Liver (tissue), 3 donors: ENCODE measurements around the gene SPRR2G.

Experiments used
- EGR1 ChIP-seq, 2 donors: IDR thresholded peaks; 2 replicates each; pipeline ENCODE4 v1.6.1; 2016 to 2018; ENCODE audit warnings: antibody characterized with exemption in 2 of 2, low read depth in 2 of 2
- GABPA ChIP-seq, 2 donors: IDR thresholded peaks in 1 of 2; conservative IDR thresholded peaks in 1 of 2; 2 replicates each; pipeline ENCODE4 v1.6.1; 2016; ENCODE audit warnings: antibody characterized with exemption in 2 of 2, mild to moderate bottlenecking in 1 of 2, moderate library complexity in 1 of 2
- HNF4G ChIP-seq: IDR thresholded peaks from 2 replicates; pipeline ENCODE4 v1.6.1; 2016; ENCODE audit warnings: antibody characterized with exemption
- RAD21 ChIP-seq, 2 donors: IDR thresholded peaks; 2 replicates each; pipeline ENCODE4 v1.6.1; 2016; ENCODE audit warnings: antibody characterized with exemption in 2 of 2, mild to moderate bottlenecking in 2 of 2
- YY1 ChIP-seq: IDR thresholded peaks from 2 replicates; pipeline ENCODE4 v1.6.1; 2016; ENCODE audit warnings: antibody characterized with exemption, mild to moderate bottlenecking
- ZBTB33 ChIP-seq: IDR thresholded peaks from 2 replicates; pipeline ENCODE4 v1.6.1; 2016; ENCODE audit warnings: antibody characterized with exemption
- TF ChIP-seq, protein P1 (sequence below): fragments of 150-350 bp; IDR thresholded peaks from 2 replicates; pipeline ENCODE4 v1.5.1; 2017; ENCODE audit warnings: improper control_type of control experiment, low read depth, low read length; ENCODE audit not compliant: missing input control
- TF ChIP-seq, protein P2 (sequence below): IDR thresholded peaks from 2 replicates; pipeline ENCODE4 v1.6.1; 2016; ENCODE audit warnings: antibody characterized with exemption, mild to moderate bottlenecking
- TF ChIP-seq, protein P3 (sequence below): IDR thresholded peaks from 2 replicates; pipeline ENCODE4 v1.6.1; 2016; ENCODE audit warnings: antibody characterized with exemption
- donor health status: healthy.
- donor health status: healthy.

DNA sequence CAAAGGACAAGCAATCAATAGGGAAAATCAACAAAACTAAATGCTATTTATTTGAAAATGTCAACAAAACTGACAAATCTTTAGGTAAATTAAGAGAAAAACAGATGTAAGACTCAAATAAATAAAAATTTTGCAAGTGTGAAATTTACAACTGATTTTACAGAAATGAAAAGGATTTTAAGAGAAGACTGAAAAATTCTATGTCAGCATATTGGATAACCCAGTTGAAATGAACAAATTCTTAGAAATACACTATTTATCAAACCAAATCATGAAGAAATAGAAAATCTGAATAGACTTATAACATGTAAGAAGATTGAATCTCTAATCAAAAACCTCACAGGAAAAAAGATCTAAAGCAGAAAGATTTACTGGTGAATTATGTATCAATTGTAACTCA is 29.7 kb downstream of the SPRR2G start:
- no peak for TF ChIP-seq YY1
- TF ChIP-seq, protein P1, sequence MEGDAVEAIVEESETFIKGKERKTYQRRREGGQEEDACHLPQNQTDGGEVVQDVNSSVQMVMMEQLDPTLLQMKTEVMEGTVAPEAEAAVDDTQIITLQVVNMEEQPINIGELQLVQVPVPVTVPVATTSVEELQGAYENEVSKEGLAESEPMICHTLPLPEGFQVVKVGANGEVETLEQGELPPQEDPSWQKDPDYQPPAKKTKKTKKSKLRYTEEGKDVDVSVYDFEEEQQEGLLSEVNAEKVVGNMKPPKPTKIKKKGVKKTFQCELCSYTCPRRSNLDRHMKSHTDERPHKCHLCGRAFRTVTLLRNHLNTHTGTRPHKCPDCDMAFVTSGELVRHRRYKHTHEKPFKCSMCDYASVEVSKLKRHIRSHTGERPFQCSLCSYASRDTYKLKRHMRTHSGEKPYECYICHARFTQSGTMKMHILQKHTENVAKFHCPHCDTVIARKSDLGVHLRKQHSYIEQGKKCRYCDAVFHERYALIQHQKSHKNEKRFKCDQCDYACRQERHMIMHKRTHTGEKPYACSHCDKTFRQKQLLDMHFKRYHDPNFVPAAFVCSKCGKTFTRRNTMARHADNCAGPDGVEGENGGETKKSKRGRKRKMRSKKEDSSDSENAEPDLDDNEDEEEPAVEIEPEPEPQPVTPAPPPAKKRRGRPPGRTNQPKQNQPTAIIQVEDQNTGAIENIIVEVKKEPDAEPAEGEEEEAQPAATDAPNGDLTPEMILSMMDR = no peak
- TF ChIP-seq EGR1 (IDR thresholded peaks at IDR 0.05; ENCODE audit: low read depth in 2 of 2) = no peak
- TF ChIP-seq, protein P2, sequence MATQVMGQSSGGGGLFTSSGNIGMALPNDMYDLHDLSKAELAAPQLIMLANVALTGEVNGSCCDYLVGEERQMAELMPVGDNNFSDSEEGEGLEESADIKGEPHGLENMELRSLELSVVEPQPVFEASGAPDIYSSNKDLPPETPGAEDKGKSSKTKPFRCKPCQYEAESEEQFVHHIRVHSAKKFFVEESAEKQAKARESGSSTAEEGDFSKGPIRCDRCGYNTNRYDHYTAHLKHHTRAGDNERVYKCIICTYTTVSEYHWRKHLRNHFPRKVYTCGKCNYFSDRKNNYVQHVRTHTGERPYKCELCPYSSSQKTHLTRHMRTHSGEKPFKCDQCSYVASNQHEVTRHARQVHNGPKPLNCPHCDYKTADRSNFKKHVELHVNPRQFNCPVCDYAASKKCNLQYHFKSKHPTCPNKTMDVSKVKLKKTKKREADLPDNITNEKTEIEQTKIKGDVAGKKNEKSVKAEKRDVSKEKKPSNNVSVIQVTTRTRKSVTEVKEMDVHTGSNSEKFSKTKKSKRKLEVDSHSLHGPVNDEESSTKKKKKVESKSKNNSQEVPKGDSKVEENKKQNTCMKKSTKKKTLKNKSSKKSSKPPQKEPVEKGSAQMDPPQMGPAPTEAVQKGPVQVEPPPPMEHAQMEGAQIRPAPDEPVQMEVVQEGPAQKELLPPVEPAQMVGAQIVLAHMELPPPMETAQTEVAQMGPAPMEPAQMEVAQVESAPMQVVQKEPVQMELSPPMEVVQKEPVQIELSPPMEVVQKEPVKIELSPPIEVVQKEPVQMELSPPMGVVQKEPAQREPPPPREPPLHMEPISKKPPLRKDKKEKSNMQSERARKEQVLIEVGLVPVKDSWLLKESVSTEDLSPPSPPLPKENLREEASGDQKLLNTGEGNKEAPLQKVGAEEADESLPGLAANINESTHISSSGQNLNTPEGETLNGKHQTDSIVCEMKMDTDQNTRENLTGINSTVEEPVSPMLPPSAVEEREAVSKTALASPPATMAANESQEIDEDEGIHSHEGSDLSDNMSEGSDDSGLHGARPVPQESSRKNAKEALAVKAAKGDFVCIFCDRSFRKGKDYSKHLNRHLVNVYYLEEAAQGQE = no peak
- TF ChIP-seq ZBTB33 = no peak
- no peak for TF ChIP-seq RAD21 (IDR thresholded peaks at IDR 0.05)
- TF ChIP-seq GABPA (IDR thresholded peaks at IDR 0.05 in 1 of 2, conservative IDR thresholded peaks at IDR 0.05 in 1 of 2) = no peak
- TF ChIP-seq, protein P3, sequence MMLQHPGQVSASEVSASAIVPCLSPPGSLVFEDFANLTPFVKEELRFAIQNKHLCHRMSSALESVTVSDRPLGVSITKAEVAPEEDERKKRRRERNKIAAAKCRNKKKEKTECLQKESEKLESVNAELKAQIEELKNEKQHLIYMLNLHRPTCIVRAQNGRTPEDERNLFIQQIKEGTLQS = no peak
- no peak for TF ChIP-seq HNF4G
